Calu3 (cell line): Measurements from ENCODE around the gene SOCS3. TPM values are rescaled to one million over a fixed set of nuclear protein-coding genes. Genes with fewer than 3 reads are reported as not detected.
A peak's percentile ranks its signal among the peaks of the same experiment; 100 is the strongest.
"Not testable (repeated sequence)": the region's sequence is repeated elsewhere in the genome, so short reads cannot be mapped to it uniquely, and the experiment has no call there.

ENCODE experiments used
- BruUV-seq: library from RNA; stranded (reverse); fragments of 400-500 nt; replicated peaks from 2 replicates; lab custom pipeline; 2021; lab: Mats Ljungman, UMichigan
- CTCF ChIA-PET: fragments of 300-600 bp; sonication (Branson Sonifier 250); formaldehyde crosslinking; loops from one replicate; lab custom pipeline; 2022; ENCODE audit warnings: antibody characterized with exemption; lab: Charles Lee
- DNase-seq: peaks from one replicate; pipeline ENCODE4 v3.0.0; 2022
- H3K27ac Mint-ChIP-seq: one replicate; pipeline ENCODE4 v1.8.0; 2022; ENCODE audit warnings: mixed read lengths; ENCODE audit not compliant: unreplicated experiment
- H3K27me3 Mint-ChIP-seq: one replicate; pipeline ENCODE4 v1.8.0; 2022; ENCODE audit warnings: mixed read lengths; ENCODE audit not compliant: unreplicated experiment
- H3K36me3 Mint-ChIP-seq: one replicate; pipeline ENCODE4 v1.8.0; 2022; ENCODE audit warnings: mild to moderate bottlenecking, moderate library complexity, mixed read lengths; ENCODE audit not compliant: insufficient read depth, unreplicated experiment
- H3K4me1 Mint-ChIP-seq: one replicate; pipeline ENCODE4 v1.8.0; 2022; ENCODE audit warnings: mild to moderate bottlenecking, low read depth, mixed read lengths; ENCODE audit not compliant: unreplicated experiment
- H3K4me3 Mint-ChIP-seq: one replicate; pipeline ENCODE4 v1.8.0; 2022; ENCODE audit warnings: mild to moderate bottlenecking, low read depth, moderate library complexity, mixed read lengths; ENCODE audit not compliant: unreplicated experiment
- H3K9me3 Mint-ChIP-seq: one replicate; pipeline ENCODE4 v1.8.0; 2022; ENCODE audit warnings: low read depth, mixed read lengths; ENCODE audit not compliant: unreplicated experiment
- CTCF ChIP-seq: fragments of 200-600 bp; IDR thresholded peaks from one replicate; pipeline ENCODE4 v1.8.0; 2022; ENCODE audit warnings: antibody characterized with exemption; ENCODE audit not compliant: unreplicated experiment
- intact Hi-C: fragments of 100-400 bp; cut with micrococcal nuclease; formaldehyde crosslinking; loops from one replicate; pipeline ENCODE4 v1.10.0; 2022; ENCODE audit not compliant: unreplicated experiment
- total RNA-seq: library from RNA; stranded (reverse); gene quantifications from 2 replicates; pipeline ENCODE4 v1.2.3, GENCODE V29; 2022

Gene SOCS3
- total RNA-seq, 1 experiment from 2014 or later: 39.5 TPM

- Mint-ChIP-seq H3K4me1 (peaks cover 53% of the 10 kb centered on the region), H3K27ac (peak overlapping the region; percentile 47), H3K27me3 (no peaks in the 10 kb centered on the region), H3K9me3 (no peaks in the 10 kb centered on the region), H3K4me3 (peak overlapping the region; percentile 67), H3K36me3 (peaks cover 40% of the 10 kb centered on the region)
- TF ChIP-seq CTCF: no peak
- CTCF ChIA-PET: interaction anchor here (0.6 to 4.8 kb wide), 9 partner anchors 21 to 321 kb away, joined by 3 to 32 read pairs (median 5); partner anchors contain the start of gene SOCS3
- intact Hi-C loops: no loop called here
- DNase-seq: peak; percentile 98
- BruUV-seq: no TSS peak
Observed at GRCh38 chr17:78313735-78314648, 45.9 kb downstream of the SOCS3 start.

GRCh38 chr17:78309659-78310255, 50.1 kb downstream of the SOCS3 start:
- H3K9me3 Mint-ChIP-seq, H3K36me3 Mint-ChIP-seq, H3K27me3 Mint-ChIP-seq, DNase-seq, intact Hi-C loops, H3K27ac Mint-ChIP-seq, CTCF ChIA-PET, H3K4me3 Mint-ChIP-seq, BruUV-seq: not testable (repeated sequence)
- H3K4me1 Mint-ChIP-seq: peaks cover 15% of the 10 kb centered on the region

- Mint-ChIP-seq H3K27me3 (no peaks in the 10 kb centered on the region), H3K27ac (no peak overlapping the region), H3K9me3 (no peaks in the 10 kb centered on the region), H3K36me3 (peaks cover 5% of the 10 kb centered on the region), H3K4me3 (no peak overlapping the region), H3K4me1 (peaks cover 9% of the 10 kb centered on the region)
- CTCF ChIA-PET: interaction anchor here (0.6 to 1.3 kb wide), 2 partner anchors 28 to 48 kb away, joined by 3 to 5 read pairs; no protein-coding TSS in a partner anchor
- DNase-seq: no peak
- no TSS peak for BruUV-seq
- intact Hi-C loops: no loop called here
- TF ChIP-seq CTCF: no peak
Observed at GRCh38 chr17:78307887-78308638, 51.8 kb downstream of the SOCS3 start.

- H3K27ac Mint-ChIP-seq: no peak overlapping the region
- no peaks in the 10 kb centered on the region for H3K9me3 Mint-ChIP-seq
- H3K4me1 Mint-ChIP-seq: no peaks in the 10 kb centered on the region
- CTCF ChIA-PET: no interaction called here
- no peak for TF ChIP-seq CTCF
- no peak for DNase-seq
- H3K36me3 Mint-ChIP-seq: peaks cover 1% of the 10 kb centered on the region
- BruUV-seq: no TSS peak
- intact Hi-C loops: no loop called here
- H3K27me3 Mint-ChIP-seq: no peaks in the 10 kb centered on the region
- H3K4me3 Mint-ChIP-seq: no peak overlapping the region
Observed at GRCh38 chr17:78306913-78307312, 53.0 kb downstream of the SOCS3 start.

Other genes with a start within 250 kb of the SOCS3 start
- gene TMC6, start 231.3 kb downstream of the SOCS3 start, total RNA-seq: 116 and 133 TPM in 2 replicates
- gene TMC8, start 229.3 kb downstream of the SOCS3 start, total RNA-seq: 1.1 and 2.1 TPM in 2 replicates
- gene C17orf99, start 213.7 kb downstream of the SOCS3 start, total RNA-seq: not detected in 2 replicates
- gene SYNGR2, start 191.5 kb downstream of the SOCS3 start, total RNA-seq: 204 and 229 TPM in 2 replicates
- 89.7 and 95.3 TPM in 2 replicates for gene TK1, start 173.0 kb downstream of the SOCS3 start, total RNA-seq
- gene AFMID, start 172.7 kb downstream of the SOCS3 start, total RNA-seq: 28.5 and 30.8 TPM in 2 replicates
- gene BIRC5, start 145.8 kb downstream of the SOCS3 start, total RNA-seq: 52.4 and 58.5 TPM in 2 replicates
- gene TMEM235, start 128.4 kb downstream of the SOCS3 start, total RNA-seq: not detected in 2 replicates
- 39.5 and 42.6 TPM in 2 replicates for gene PGS1, start 18.6 kb upstream of the SOCS3 start, total RNA-seq
- gene DNAH17, start 217.3 kb upstream of the SOCS3 start, total RNA-seq: 0.19 and 0.61 TPM in 2 replicates